HG02970 (cell line): ENCODE results near the gene TMEM132A.

ENCODE experiments used
- ATAC-seq: cut with Tn5 transposase; IDR thresholded peaks from one replicate; pipeline ENCODE4 v1.9.1; 2021; ENCODE audit warnings: mild to moderate bottlenecking, moderate library complexity, moderate number of reproducible peaks; ENCODE audit not compliant: unreplicated experiment, low FRiP score

The TMEM132A gene

GRCh38 chr11:60935676-60936442, 11.6 kb downstream of the TMEM132A start:
- ATAC-seq = no peak

- ATAC-seq = no peak
These were observed 12.3 kb downstream of the TMEM132A start for GRCh38 chr11:60936467-60937143.

DNA sequence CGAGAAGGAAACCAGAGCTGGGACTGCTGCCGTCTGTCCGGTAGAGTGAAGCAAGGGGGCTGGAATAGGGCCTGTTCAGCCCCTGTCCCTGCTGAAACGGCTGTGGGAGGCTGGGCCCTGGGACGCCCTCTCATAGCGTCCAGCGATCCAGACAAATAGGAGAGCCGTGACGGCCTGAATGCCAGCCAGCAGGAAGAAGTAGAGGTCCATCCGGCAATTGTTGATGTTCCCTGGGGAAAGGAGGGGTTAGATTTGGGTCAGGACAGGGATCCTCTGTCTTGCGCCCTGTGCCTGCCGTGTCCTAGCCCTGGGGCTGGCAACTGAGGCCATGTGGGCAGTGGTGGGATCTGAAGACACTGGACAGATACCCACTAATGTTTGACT, 12.9 kb downstream of the TMEM132A start:
- no peak for ATAC-seq

DNA sequence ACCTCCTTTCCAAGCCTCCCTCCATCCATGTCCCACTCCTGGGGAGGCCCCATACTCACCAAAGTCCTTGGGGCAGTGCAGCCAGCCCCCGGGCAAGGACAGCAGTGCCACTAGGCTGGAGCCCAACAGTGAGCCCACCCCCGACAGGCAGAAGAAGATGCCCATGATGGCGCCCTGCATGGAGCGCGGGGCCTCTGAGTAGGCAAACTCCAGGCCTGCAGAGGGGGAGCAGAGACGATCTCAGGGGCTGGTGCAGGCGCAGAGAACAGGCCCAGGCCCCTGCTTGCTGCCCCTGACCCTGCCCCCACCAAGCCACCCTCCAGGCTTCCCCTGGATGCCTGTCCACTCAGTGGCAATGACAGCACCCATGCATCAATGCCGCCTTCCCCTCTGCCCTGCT, 13.6 kb downstream of the TMEM132A start:
- no peak for ATAC-seq

DNA sequence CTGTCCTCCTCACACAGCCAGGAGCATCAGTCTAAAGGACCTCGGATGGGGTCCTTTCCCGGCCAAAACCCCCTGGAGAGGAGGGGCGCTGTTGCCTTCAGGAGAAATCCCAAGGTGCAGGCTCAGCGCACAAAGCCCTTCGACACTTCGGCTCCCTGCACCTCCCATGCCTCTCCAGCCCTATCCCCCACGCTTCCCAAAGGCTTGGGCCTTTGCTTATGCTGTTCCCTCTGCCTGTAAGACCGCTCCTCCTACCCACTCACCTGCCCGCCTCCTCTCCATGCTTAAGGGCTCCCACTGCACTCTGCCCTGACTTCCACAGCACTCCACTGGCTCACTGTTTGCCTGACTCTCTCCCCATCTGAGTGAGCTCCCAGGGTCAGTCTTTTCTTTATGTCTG, 14.2 kb downstream of the TMEM132A start:
- no peak for ATAC-seq

DNA sequence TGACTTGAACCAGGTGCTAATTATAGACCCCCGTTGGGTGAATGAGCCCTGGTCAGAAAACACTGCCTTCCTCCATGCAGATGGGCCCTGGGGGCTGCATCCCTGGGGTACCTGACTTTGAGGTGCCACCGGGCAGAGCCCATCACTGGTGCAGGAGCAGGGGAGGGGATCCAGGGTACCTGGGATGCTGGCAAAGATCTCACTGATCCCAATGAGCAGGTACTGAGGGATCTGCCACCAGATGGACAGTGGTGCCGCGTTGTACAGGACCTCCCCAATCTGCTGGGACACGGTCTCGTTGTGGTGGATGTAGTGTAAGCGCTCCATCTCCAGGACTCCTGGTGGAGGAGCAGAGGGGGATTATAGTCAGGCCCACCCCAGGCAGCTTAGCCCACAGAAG, 15.0 kb downstream of the TMEM132A start:
- ATAC-seq = no peak

GRCh38 chr11:60939855-60940254, 15.6 kb downstream of the TMEM132A start:
- no peak for ATAC-seq

DNA sequence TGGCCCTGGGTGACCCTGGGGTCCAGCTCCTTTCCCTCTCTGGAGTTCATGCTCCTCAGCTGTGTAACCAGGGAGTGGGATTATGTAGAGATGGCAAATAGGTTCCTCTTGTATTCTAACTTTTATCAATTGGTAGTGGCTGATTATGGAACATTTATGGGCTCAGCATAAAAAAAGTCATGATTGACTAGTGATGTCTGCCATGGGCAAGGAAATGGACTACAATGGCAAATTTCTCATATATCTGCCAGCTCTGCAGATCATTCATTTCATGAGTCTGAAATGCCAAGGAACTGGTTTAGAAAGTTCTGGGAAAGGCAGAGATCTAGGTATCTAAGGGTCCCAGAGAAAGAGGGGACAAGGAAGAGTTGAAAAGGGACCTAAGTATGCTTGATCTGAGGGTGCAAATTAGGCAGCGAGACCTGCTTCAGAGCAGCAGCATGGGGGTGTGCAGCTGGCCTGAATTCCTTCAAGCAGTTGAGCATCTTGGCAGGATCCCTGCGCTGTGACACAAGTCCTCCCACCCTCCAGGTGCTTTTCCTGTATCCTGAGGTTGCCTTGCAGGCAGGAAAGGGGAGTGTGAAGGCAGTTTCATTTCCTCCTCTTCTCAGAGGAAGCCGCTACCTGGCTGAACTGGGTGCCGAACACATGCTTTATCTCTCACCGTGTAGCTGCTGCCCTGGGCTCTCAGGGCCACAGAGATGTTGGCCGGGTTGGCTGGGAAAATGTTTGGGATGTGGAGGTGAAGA, 17.3 kb downstream of the TMEM132A start:
- no peak for ATAC-seq

- no peak for ATAC-seq
These were observed 18.0 kb downstream of the TMEM132A start for GRCh38 chr11:60942219-60942618.

- ATAC-seq = no peak
These were observed 18.8 kb downstream of the TMEM132A start for GRCh38 chr11:60942970-60943565.

DNA sequence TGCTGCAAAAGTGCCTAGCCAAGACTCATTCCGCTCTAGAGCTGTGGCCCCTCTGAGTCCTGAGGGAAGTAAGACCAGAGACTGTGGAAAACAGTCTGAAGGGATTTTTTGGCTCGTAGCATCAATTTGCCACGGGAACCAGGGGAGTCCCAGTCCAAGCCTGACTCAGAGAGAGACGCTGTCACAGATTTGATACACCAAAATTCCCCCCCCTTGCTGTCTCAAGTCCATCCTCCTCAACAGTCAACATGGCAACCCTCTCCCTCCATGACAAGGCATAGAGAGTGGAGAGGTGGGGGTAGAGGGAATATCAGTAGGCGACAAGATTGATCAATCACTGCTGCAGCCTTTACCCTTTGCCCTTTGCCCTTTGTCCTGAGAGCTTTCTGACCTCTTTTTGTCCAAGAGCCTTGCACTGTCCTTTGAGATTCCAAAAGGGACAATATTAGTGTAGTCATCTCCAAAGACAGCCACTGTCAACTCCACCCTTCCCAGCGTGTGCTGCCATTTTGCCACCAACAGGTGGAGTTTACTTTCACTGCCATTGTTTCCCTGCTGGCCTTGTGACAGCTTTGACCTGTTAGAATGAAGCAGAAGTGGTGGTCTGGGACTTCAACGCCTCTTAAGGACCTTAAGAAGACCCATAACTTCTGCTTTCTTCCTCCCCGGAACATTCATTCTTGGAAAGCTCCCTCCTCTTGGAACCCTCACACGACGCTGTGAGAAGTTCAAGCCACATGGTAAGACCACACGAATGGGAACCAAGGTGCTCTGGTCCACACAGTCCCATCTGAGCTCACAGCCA, 20.4 kb downstream of the TMEM132A start:
- ATAC-seq = no peak

GRCh38 chr11:60945295-60945667, 21.0 kb downstream of the TMEM132A start:
- no peak for ATAC-seq

- ATAC-seq = no peak
These were observed 22.5 kb downstream of the TMEM132A start for GRCh38 chr11:60946601-60947264.

GRCh38 chr11:60947700-60948099, 23.4 kb downstream of the TMEM132A start:
- ATAC-seq = no peak

DNA sequence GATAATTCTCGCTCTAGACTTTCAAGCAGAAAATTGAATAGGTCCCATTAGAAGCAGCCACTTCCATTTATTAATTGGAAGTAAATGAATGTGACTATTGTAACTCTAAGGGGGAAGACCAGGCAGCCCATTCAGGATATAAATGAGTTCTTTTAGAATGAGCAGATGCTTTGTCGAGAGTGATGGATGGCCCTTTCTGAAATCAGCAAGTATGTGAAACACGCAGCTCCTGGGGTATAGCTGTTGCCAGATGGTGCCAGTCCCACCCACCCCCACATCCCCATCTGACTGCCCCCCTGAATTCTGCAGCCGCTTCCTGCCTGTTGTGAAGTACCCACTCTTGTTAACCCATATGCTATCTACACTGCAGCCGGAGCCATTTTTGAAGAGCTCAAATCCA, 24.0 kb downstream of the TMEM132A start:
- no peak for ATAC-seq

GRCh38 chr11:60950024-60950423, 25.8 kb downstream of the TMEM132A start:
- ATAC-seq = no peak

- no peak for ATAC-seq
These were observed 26.8 kb downstream of the TMEM132A start for GRCh38 chr11:60950933-60951605.

GRCh38 chr11:60951606-60951903, 27.3 kb downstream of the TMEM132A start:
- ATAC-seq = no peak
